ENCODE measurements around the gene PRDM16.
"Not testable (repeated sequence)": the region's sequence is repeated elsewhere in the genome, so short reads cannot be mapped to it uniquely, and the experiment has no call there.

The PRDM16 gene

GRCh38 chr1:3084726-3085125, 15.7 kb downstream of the PRDM16 start:
- no peak for DNase-seq

DNA sequence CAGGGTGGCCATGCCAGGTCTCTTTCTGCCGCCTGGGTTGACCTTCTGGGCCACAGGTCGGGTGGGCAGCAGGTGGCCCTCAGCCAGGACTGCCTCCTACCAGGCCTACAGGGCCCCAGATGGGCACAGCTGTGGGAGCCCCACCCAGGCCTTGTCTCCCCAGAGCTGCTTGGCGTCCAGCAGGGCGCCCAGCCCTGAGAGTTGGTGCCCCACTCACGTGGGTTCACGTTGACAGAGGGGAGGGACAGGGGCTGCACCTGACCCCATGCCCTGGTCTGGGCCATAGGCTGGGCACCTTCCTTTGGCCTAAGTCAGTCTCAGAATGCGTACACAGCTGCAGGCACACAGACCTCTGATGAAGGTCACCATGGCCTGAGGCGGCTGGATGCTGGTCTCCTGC, 16.7 kb downstream of the PRDM16 start:
- DNase-seq, result no peak

DNA sequence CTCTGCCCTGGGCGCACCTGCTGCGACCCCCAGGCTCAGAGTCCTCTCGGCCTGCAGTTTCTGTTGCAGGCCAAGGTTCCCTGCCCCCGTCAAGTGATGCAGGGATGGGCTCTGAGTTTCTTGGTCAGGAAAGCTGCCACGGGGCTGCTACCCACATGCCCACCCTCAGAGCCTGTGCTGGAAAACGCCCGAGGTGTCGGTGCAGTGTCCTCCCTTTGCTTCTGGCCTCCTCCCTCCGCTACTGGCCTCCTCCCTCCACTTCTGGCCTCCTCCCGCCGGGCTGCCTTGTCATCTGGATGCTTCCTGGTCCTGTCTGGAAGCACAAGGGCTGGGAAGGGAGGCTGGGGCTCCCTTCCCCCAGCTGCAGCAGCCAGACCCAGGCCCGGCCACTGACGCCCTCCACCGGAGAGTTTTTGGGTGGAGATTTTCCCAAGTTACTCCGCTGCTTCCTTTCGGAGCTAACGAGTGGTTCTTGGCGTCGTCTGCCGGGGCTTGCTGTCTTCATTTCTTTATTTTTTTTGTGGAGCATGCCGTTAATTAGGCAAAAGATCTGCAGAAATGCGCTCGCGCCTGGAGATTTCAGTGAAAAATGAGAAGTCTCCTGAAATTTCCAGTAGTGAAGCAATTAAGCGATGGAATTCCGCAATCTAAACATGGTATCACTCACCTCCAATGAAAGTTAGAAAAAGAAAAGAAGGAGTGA, 17.4 kb downstream of the PRDM16 start:
- no peak for DNase-seq

DNA sequence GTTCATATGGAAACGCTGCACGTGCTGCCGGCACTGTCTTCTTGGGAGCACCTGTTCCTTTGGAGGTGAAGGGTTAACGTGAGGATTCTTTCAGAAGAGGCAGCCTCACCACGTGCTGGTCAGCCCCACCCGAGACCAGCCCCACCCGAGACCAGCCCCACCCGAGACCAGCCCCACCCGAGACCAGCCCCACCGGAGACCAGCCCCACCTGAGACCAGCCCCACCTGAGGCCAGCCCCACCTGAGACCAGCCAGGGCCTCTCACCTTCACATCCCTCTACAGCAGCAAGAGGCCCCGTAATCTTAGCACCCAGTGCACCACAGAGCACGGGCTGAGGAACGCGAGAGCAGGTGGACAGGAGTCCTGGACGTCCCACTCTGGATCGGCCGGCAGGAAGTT, 18.0 kb downstream of the PRDM16 start:
- DNase-seq, result no peak

GRCh38 chr1:3087946-3088668, 19.1 kb downstream of the PRDM16 start:
- not testable (repeated sequence) for DNase-seq

- DNase-seq, result no peak
Observed at GRCh38 chr1:3089490-3089889, 20.5 kb downstream of the PRDM16 start.

GRCh38 chr1:3091334-3091733, 22.3 kb downstream of the PRDM16 start:
- no peak for DNase-seq

DNA sequence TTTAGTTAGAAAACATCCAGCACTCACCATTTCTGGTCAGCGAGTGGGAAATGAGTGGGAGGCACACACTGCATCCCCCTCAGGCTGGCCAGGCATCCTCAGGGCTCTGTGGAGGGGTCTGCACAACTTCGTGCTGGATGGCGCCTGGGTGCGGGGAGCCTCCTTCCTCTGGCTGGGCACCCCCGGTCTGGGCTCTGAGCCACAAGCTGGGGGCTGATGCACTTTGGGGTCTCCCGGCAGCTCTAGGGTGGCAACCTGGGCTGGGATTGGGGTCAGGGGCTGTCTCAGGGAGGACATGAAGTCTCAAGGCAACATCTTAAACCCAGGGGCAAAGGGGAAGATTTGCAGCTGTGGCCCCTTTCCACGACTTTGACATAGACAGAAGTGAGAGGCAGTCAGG, 23.5 kb downstream of the PRDM16 start:
- DNase-seq, result no peak

DNA sequence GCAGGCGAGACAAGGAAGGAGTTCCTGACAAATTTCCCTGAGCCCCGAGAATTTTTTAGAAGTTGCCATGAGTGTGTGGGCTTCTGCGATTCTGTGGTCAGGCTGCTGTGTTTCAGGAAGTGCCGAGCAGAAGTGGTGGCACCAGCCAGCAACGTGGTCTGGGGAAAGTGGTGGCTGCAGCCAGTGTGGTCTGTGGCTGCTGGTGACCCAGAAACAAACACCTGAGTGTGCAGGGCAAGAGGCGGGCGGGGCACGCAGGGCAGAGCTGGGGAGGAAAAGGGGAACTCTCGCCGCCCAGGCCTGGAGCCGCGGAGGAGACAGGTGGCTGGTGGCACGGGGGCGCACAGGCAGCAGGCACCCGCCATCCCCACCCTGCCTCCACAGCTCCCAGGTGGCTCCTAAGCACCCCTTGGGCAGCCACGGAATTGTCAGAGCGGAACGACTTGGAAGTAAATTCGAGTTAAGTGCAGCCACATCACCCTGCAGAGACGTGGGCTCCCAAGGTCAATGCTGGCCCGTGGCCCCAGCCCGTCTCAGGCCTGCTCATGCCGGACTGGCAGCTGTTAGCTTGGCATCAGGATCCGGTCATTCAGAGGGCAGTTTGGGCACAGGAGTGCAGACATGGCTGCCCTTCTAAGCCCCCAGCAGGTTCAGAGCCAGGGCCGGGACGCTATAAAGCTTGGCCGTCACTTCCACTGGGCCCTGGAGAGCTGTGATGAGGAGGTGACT, 25.1 kb downstream of the PRDM16 start:
- no peak for DNase-seq

DNA sequence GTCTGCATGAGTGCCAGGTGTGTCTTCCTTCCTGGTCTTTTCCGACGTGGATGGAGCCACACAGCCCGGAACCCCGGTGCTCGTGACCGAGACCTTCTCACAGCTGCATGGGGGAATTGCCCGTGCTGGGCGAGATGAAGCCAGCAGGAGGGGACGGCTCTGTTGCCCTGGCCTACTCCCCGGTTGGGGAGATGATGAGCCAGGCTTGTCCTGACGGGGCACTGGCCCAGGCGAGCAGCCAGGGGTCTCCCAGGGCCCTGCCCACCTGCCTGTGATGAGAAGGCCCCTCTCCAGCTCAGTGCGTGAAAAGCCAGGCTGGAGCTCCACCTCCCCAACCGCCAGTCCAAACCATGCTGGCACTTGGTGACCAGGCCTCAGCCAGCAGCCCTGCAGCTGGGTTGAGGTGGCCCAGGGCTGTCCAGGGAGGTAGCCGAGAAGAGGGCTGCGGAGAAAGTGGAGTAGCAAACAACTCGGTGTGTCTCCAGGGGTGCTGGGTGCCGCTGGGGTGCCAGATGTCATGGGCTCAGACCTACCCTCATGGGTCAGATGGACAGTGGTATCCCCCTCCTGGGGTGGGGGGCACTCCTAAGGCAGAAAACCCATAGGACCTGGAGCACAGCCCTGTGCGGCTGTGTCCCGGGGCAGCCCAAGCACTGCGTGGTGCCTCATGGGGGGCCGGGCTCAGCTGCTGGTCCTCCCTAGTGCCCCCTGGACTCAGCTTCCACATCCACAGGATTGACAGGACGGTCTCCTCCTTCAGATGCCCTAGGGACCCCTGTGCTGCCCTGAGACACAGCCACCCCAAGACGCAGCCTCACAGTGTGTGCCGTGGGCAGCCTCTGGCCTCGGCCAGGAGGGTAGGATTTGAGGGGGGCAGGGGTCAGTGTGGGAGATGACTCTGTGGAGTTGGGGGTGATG, 26.1 kb downstream of the PRDM16 start:
- no peak for DNase-seq

GRCh38 chr1:3096345-3096744, 27.3 kb downstream of the PRDM16 start:
- DNase-seq, result no peak

DNA sequence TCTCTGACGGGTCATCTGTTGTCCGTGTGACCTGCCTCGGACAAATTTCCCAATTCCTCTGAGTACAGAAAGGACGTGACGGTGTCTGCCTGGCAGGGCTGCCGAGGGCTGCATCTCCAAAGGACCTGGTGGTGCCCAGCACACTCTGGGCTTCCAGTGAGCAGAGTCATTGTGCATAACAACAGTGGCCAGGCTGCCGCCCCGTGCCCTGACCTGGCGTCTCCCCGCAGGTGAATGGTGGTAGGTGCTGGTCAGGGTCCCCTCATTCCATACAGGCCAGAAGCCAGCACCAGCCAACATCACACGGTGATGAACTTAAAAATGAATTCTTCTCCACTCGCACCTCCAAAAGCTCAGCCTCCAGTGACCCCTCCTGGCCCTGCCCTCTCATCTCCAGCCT, 28.2 kb downstream of the PRDM16 start:
- DNase-seq, result no peak

- DNase-seq, result no peak
Observed at GRCh38 chr1:3097861-3098260, 28.9 kb downstream of the PRDM16 start.

GRCh38 chr1:3099861-3100260, 30.9 kb downstream of the PRDM16 start:
- DNase-seq, result no peak

DNA sequence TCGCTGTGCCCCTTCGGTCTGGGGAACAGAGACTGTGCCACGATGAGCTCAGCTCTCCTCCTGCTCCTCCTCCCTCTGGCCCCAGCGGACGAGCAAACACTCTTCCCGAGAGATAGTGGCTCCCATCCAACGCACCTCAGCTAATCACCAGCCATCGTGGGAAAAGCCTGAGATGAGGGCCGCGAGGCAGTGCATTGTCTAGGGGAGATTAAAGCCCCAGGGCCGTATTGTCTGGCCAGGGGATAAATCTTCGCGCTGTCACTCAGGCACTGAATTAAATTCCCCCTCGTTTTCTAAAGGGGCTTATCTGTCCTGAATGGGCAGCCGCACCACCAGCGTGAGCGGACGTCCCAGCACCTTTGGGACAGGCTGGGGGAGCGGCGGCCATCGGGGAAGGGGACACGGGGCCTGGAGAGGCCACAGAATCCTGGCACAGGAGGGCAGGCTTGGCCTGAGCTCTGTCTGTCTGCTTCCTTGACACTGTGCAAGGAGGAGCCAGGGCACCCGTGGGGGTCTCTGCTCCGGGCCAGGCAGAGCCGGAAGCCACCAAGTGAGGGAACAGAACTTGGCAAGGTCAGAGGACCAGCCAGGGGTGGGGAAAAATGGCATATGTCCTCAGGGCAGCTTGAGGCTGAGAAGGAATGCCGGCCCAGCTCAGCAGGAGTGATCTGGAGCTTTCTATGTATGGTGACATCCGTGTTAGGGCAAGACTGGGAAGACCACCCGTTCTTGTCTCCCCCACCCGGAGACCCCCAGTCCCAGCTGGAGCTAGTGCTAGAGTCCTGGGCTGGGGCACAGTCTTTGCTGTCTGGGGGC, 32.3 kb downstream of the PRDM16 start:
- DNase-seq, result no peak

DNA sequence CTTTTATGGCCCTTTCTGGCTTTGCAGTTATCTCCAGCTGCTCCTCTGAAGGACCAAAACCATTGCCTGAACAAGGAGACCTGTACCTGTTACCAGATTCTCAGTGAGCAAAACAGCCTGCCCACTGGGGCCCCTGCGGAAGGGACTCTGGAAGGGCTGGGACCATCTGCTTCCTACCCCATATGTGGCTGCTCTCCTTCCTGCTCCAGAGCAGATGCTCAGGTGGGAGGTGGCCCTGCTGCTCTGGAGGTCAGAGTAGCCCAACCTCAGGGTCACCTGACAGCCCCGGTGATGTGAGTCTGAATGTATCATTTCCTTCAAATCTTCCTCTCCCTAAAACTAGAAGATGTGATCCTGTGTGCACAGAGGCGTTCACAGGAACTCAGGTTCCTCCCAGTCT, 33.6 kb downstream of the PRDM16 start:
- no peak for DNase-seq

GRCh38 chr1:3103967-3104677, 35.1 kb downstream of the PRDM16 start:
- DNase-seq, result no peak

DNA sequence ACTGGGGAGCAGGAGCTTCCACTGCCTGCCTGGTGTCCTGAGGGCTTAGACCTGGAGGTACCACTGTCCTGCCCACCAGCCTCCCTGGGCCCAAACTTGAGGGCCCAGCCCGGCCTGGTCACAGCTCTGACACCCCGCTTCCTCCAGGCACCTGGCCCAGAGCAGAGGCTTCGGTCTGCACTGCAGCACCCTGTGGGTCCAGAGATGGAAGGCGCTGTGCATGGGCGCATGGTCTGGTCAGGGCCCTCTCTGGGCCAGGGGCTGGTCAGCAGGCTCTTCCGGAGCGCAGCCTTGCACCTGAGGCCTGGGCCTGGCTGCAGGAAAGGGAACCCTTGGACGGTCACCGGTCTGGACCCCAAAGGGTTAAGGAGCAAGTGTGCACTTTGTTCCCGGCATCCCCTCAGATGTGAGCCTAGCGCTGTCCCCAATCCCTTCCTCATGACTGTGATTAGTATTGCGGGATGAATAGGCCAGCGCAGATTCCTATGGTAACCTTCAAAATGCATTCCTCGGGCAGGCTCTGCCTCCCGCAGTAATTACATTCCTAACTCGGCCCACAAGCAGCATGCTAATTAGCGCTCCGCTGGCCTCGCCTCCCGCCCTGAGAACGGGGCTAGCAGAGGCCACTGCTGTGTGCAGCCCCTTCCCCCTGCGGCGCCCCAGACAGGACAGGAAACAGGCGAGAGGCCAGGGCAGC, 36.3 kb downstream of the PRDM16 start:
- DNase-seq, result no peak

- no peak for DNase-seq
Observed at GRCh38 chr1:3106216-3106615, 37.2 kb downstream of the PRDM16 start.

DNA sequence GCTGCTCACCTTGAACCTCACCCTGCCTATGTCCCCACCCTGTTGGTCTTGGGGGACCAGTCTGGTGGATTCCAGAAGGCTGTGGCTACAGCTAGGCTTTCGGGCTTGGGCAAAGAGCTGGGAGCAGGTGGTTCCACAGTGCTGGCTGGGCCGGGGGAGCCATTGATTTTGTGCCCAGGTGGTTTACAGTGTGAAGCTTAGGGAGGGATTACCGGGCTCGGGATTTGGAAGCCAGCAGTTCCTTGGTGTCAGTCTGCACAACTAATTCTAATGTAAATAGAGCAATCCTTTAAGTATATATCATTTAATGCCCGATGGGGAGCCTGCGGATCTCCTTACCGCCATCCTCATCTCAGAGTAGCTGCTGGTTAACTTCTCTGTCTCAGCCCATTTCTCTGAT, 38.2 kb downstream of the PRDM16 start:
- no peak for DNase-seq

DNA sequence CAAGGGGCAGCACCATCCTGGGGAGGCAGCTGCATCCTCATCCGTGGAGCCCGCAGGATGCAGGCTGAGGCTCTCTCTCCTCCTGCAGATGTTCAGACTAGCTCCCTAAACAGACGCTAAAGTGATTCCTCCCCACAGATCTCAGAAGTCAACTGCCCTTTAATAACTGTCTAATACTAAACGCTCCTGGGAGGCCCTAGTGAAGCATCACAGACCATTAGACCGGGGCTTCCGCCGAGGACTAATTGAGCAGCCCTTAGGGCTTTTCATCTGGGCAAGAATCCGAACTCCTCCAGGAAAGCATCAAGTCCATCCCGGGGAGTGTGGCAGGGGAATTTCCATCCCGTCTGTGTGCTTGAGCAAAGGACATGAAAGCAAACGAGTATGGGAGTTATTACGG, 40.4 kb downstream of the PRDM16 start:
- no peak for DNase-seq

All from activated naive CD4-positive, alpha-beta T cell treated with Interleukin-2 at 50 U/mL for 16 hours (primary cell).